HG03342 (cell line): Measurements from ENCODE around the gene CTNND2.

Experiments used
- ATAC-seq: cut with Tn5 transposase; IDR thresholded peaks from one replicate; pipeline ENCODE4 v1.9.1; 2021; ENCODE audit warnings: mild to moderate bottlenecking, moderate library complexity; ENCODE audit not compliant: unreplicated experiment

CTNND2 gene

DNA sequence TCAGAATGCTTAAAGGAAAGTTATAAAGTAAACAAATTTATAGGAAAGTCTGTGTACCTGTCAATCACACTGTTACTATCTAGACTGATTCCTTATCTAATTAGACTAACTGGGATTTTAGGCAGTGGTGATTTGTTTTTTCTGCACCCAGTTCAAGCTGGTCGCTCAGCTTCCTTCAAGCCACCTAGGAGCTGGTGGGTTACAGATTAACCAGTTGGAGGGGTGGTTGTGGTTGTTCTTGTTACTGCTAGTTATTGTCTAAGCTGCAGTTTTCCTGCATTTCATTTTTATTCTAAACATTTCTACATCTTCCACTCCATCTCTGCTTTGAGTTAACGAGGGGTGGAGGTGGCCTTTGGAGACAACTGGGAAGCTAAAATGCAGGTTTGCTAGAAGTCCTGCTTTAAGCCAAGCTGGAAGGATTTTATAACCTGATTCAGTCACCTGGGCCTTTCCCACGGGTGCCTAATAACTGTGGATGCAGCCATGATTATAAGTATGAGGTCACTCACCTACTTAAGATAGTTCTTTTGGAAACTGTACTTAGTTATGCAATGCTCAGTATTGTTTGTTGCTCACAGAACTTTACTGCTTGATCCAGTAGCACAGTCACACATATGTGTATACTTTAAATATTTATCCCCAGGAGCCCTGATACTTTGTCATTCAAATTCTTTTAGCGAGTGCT, 839.3 kb downstream of the CTNND2 start:
- ATAC-seq: no peak

DNA sequence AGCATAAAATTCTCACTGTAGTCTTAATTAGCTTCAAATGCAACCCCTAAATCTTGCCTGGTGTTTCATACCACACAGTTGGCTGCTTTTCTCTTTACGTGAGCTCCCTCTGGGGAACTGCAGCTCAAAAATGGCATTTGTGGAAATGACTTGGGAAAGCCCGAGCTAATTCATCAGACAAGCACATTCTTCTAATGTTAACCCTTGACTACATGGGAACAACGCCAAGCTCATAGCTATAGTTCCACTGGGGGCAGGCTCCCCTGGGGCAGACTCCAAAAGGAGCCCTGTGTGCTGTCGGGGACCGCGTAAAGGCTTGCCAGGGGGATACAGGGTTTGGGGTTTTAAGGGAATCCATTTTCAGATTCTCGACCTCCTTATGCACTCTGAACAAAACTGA, 841.8 kb downstream of the CTNND2 start:
- no peak for ATAC-seq

DNA sequence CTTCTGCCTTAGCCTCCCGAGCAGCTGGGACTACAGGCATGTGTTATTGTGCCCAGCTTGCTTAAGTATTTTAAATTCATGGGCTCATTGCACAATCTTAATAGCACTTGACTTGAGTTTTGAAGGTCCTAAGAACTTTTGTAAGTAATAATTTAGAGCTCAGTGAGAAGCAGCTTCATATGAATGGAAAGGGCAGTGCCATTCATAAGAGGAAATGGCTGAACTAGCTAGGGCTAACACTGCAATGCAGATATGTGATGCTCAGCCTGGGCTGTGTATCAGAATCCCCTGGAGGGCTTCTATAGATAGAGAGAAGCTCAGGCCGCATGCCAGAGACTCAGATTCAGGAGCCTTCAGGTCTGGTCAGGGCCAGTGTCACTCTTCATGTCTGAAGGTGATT, 847.7 kb downstream of the CTNND2 start:
- no peak for ATAC-seq

DNA sequence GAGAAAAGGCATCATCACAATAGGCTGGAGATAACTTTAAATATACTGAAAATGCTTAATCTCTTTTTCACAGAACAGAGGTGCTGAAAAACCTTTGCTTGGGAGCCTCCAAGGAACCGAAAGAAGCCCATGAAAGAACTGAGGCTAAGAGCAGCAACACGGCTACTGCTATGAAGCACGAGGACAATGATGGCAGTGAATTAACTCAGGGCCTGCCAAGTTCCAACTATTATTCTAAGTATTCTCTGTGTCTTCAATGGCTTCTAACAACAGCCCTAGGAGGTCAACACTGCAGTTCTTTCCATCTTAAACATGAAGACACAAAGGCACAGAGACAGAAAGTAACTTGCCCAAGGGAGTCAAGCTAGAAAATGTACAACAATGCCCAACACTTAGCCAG, 850.2 kb downstream of the CTNND2 start:
- no peak for ATAC-seq

DNA sequence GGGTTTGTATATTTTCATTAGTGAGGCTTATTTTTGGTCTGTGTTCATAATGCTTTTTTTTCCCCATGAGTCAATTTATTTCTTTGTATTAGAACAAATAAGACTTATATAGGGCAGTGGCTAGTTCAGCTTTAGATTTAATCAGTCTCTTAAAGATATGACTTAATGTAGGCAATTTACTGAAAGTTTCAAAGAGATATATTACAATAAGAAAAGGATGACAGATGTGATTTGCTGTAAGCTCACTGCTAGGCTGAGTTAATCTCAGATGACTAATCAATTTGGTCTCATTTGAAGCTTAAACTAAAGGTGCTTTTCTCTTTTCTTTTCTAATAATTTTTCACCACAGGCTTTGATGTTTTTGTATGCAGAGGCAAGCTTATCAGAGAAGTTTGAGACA, 851.4 kb downstream of the CTNND2 start:
- ATAC-seq: no peak

DNA sequence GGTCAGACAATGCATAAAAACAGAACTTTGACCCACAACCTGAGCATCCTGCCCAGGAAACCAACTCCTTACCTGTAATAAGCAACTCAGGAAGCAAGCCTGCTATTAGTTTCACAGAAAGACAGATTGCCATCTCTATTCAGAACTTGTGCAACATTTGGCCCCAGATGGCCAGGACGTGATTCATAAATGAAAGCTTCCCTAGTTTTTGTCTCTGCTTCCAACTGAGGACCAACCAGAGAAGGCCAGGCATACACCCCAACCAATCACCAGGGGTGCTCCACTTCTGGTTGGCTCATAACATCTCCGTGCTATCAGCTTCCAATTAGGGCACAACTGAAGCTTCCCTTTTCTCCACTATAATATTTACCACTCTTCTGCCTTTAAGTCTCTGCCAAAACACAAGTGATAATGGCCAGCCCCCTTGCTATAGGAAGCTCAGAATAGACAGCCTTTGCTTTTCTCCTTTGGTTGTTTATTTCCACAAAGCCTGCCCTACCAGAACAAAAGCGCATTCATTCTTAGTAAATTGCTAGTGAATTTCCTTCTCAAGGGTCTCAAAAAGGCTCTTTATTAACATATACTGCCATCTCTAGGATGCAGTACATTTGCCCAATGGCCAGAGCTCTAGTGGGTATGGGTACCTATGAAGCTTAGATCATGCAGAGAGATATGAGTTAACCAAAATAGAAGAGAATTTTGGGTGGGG, 853.5 kb downstream of the CTNND2 start:
- ATAC-seq: no peak

DNA sequence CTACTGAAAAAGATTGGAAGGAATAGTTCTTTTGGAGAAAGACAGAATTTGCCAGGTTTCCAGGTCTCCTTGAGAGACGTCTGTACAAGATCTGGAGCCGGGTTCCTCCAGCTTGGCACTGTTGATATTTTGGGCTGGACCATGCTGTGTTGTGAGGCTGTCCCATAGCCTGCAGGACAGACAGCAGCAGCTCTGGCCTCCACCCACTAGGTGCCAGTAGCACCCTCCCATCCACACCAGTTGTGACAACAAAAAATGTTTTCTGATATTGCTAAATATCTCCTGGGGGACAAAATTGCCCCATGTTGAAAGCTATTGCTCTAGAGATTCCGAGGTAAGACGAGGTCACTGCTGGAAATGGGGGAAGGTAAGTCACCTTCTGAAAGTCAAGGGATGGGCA, 855.5 kb downstream of the CTNND2 start:
- ATAC-seq: peak; percentile 44

DNA sequence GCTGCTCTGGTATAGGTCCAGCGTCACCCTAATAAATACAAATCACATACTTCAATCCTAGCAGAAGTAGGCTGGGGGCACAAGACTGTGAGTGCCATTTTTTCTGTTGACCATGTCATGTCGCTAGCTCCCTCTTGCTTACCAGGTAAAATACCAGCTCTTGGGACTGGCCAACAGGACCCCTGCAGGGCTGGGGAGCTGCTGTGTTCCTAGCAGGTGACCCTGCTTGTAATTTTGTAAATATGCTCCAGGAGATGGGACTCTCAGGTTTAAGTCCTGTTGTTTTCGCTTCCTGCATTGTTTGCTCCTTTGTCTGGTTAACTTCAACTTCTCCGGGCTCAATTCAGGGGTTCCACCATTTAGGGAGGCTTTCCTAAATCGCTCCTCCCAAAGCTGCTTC, 856.6 kb downstream of the CTNND2 start:
- ATAC-seq: no peak

DNA sequence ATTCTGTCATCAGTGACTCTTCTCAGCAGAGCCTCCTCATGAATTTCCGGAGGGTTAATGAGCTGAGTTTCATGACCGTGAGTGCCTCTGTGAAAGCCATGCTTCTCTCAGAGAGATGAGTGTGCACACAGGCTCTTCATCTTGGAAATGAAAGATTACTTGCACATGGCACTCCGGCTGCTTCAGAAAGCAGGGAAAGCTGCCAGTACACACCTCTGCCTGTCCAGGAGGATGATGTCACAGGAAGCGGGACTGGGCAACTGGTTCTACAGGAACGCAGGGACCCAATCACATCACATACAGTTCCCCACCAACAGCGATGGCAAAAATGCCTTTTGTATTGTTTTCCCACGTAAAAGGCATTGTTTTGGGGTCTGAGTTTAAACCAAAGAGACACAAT, 857.2 kb downstream of the CTNND2 start:
- no peak for ATAC-seq

DNA sequence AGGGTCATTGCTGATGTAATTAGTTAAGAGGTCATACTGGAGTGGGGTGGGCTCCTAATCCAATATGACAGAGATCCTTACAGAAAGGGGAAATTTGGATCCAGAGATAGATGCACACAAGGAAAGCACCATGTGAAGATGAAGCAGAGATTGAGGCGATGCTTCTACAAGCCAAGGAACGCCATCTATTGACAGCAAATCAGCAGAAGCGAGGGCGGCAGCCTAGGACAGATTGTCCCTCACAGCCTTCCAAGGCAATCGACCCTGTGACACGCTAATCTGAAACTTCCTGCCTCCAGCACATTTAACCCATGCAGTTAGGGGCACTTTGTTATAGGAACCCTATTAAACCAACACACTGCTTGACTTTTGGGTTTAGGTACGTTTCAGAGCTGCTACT, 858.1 kb downstream of the CTNND2 start:
- ATAC-seq: no peak

DNA sequence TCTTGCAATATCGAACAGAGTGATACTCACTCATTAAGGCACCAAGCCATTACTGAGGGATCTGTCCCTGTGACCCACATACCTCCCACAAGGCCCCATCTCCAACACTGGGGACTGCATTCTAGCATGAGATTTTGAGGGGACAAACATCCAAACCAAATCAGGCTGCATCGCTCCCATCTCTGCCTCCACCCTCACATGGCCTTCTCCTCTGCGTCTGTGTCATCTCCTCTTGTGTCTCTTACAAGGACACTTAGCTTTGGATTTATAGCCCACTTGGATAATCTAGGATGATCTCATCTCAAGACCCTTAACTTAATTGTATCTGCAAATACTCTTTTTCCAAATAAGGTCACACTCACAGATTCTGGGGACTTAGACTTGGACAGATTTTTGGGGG, 858.8 kb downstream of the CTNND2 start:
- ATAC-seq: no peak

DNA sequence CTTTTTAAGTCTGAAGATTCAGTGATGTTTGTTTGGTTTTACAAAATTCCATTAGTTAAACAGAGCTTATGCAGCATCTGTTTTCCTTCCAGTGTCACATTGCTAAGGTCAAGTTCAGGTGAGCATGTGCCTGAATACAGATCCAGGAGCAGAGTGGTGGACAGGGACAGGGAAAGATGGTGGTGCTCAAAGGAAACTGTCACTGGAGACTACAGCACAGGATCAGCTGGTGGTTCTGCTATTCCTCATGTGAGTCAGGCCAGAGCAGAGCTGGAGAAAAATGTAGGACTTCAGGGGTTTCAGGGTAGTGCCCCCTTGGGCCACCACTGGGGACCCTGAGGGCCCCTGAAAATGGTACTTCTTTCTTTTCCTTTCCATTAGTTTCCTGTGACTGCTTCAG, 859.7 kb downstream of the CTNND2 start:
- ATAC-seq: no peak

DNA sequence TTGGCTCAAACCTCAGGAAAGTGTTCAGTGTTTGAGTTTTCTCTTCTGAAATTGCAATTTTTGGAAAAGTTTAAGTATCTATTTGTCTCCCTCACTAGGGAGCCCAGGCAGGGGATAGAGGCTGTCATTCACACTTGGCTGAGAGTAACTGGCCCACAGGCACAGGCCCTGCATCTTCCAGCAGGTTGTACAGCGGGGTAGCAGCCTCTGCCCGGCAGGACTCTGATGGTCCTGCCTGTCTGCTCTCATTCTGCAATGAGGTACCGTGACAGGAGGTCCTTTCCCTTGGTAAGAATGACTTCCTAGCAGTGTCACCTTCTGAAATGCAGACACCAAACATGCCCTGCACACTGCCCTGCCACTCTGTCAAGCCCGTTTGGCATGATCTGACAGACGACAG, 860.4 kb downstream of the CTNND2 start:
- ATAC-seq: no peak

DNA sequence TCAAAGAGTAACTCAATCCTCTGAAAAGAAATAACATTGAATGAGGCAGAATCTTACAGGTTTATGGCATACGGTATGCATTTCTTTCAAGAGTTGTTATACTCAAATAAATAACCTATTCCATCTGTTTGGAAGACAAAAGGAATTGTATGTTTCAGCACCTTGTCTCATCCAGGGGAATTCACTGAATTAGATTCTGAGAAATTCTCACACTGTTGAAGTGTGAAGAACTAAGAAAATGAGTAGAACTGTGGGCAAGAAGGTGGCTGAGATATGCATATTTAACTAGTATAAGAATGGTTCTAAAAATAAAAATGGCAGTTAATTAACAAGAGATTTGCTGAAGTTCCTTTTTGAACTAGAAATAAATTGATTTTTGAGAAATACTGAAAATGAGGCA, 863.9 kb downstream of the CTNND2 start:
- no peak for ATAC-seq

DNA sequence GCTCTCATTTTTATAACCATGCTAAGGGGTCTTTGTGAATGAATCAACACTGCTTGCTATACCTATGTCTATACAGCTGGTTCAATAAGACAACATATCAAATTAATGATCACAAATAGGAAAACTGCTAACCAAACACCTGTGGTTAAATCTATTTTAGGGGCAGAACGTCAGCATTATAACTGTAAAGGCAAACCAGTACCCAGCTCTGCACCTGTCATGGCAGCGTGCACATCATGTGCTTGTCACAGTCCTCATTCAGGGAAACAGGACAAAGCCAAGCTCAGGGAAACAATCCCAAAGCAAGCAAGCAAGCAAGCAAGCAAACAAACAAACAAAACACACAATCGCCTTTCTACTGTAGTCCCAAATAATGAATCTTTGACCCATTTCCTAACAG, 865.5 kb downstream of the CTNND2 start:
- ATAC-seq: no peak

DNA sequence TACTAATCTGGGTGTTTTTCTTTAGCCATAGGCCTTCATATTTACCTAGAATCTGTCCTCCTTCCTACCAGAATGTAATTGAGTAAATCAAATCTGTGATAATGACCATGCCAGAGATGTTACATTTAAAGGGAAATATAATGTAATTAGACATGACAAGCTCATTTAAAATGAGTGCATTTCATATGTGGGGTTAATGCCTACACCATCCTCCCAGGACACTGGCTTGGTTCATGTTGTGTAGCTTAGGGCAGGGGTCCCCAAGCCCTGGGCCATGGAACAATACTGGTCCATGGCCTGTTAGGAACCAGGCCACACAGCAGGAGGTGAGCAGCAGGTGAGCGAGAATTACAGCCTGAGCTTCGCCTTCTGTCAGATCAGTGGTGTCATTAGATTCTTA, 866.3 kb downstream of the CTNND2 start:
- ATAC-seq: no peak

DNA sequence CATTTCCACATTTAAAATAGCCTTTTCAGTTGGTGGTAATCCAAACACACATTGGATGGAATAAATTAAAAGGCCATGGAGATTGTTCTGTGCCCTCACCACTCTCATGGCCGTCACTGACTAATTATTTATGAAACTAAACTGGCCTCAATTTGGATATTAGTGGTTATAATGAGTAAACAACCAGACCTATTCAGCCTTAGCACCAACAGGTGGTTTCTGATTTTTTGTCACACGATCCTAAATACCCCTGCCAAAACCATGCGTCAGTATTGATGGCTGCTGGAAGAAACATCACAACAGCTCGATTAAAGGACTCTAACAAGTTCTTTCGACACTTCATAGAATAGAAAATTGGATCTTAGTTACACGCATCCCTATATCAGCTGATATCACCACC, 867.2 kb downstream of the CTNND2 start:
- ATAC-seq: peak; percentile 65

DNA sequence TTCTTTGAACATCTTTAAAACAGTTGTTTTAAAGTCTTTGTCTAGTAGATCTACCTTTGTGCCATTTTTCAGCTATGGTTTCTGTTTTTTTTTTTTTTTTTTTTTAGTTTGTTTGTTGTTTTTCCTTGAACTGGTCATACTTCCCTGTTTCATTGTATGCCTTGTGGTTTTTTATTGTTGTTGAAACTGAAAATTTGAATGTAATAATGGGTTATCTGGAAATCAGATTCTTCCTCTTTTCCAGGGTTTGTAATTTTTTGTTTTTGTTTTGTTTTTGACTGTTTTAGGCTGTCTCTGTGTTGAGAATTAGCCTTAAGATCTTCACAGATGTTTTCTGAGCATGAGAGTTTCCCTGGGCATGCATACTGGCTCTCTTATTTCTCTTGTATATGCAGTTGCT, 873.6 kb downstream of the CTNND2 start:
- no peak for ATAC-seq

DNA sequence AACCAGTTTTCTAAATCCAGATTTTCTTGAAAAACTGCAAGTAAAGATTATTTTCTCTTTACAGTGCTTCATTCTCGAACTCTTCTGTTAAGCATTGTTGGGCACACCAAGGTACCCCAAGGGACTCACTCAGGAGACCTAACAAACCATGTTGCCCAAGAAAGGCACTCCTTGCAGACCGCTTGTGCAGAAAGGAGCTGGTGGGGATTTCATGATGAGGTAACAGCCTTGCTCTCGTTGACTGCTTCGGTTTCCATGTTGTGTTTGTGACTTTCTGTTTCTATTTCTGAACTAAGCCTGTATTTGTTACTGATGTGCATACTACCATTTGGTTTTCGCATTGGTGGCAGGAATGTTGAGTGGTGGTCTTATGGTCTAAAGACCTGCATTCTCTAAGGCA, 876.6 kb downstream of the CTNND2 start:
- peak; percentile 86 for ATAC-seq

DNA sequence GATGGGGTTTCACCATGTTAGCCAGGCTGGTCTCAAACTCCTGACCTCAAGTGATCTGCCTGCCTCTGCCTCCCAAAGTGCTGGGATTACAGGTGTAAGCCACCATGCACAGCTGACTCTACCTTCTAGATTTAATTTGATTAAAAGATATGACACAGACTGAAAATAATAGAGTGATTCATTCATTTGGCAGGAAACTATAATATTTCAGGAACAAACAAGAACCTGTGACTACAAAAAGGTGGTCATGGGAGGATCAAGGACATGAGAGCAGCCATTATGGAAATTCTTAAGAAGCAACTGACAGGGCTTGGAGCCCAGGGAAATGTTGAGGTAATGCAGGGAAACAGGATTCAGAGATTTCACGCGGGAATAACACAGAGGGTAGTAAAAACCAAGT, 877.7 kb downstream of the CTNND2 start:
- ATAC-seq: no peak

DNA sequence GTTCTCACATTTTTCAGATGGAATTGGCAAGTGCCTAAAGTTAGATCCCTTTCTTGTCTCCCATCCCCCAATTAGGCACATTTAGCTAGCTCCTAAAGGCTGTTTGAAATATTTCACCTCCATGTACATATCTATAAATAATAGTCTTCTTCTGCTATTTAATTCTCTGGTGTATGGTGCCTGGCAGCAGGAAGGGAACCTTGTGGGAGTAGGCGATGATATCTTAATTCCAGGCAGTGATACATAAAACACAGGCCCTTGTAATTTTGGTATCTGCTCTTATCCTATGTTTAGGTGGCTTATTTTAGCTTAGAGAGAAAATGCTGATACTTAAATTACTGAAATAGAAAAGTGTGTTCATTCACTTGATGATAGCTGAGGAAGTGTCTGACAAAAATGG, 880.3 kb downstream of the CTNND2 start:
- ATAC-seq: no peak

DNA sequence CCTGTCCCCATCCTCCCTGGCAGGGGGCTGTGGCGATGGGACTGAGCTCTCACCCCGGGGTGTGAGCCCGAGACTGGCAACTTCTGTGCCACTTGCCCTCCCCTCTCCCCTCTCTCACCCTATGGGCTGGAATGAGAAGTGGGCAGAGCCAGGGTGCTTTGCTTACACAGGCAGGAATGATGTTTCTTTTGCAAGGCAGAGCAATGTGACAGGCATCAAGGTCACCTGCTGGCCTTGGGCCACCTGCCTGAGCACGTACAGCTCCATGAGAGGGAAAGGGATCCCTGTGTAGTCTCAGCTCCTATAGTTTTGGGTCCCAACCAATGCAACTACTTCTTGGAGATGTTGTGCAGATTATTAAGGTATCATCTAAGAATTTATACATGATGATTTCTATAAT, 890.5 kb downstream of the CTNND2 start:
- ATAC-seq: no peak

DNA sequence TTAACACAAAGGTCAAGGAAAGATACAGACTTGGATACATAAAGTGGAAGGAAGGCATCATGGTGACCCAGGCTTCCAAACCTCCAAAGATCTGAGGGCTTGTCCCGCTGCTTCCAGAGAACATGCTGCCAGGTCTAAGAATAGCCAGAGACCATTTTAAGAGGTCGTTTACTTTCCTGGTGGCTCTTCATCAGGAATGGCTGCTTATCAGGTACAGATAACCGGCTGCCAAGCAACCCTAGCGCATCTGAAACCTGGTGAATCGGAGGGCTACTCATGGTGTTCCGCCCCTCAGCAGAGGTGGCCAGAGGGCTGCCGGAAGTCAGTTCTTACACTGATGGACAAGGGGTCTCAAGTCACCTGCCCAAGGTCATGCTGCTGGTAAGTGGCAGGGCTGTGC, 892.0 kb downstream of the CTNND2 start:
- ATAC-seq: no peak
